Gastrocnemius medialis (tissue), 4 donors: ENCODE measurements around the gene AFAP1L2.

ENCODE experiments used
- POLR2A ChIP-seq, 2 donors: fragments of 450-650 bp; IDR thresholded peaks; one replicate each; pipeline ENCODE4 v1.6.1; 2017; ENCODE audit warnings: antibody characterized with exemption in 2 of 2, mild to moderate bottlenecking in 2 of 2, moderate library complexity in 2 of 2
- TF ChIP-seq, protein P1 (sequence below), 5 experiments: fragments of 450-650 bp in 3 of 5; fragments of 200-600 bp in 2 of 5; sonication (generic) in 2 of 5; IDR thresholded peaks in 4 of 5; conservative IDR thresholded peaks in 1 of 5; 1 replicate in 4 of 5; 2 replicates in 1 of 5; pipeline ENCODE4 v1.5.1; 2016 to 2019; ENCODE audit warnings: antibody characterized with exemption in 5 of 5, mild to moderate bottlenecking in 3 of 5, moderate library complexity in 3 of 5

DNA sequence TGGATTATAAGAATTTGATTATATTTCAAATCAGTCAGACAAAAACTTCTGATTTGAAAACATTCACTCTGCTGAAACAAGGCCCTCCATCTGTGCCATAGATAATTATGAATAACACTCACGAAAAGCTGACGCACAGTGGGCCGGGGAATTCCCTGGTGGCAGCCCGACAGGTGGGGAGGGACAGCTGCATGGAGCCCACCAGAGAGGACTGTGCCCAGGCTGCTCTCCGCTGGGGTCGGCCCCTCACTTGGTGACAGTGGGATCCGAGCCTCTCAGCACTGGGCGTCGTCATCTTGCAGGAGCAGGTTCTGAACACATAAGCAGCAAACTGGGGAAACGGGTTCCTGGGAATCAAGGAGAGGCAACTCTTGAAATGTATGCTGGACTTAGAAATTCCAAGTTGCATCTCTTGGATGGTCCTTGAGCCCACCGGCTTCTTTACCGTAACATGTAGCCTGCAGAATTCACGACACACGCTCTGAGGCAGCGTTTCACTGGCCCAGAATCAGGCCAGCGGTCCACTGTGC, 41.4 kb downstream of the AFAP1L2 start:
- no peak for TF ChIP-seq POLR2A (IDR thresholded peaks at IDR 0.05)
- TF ChIP-seq, protein P1, sequence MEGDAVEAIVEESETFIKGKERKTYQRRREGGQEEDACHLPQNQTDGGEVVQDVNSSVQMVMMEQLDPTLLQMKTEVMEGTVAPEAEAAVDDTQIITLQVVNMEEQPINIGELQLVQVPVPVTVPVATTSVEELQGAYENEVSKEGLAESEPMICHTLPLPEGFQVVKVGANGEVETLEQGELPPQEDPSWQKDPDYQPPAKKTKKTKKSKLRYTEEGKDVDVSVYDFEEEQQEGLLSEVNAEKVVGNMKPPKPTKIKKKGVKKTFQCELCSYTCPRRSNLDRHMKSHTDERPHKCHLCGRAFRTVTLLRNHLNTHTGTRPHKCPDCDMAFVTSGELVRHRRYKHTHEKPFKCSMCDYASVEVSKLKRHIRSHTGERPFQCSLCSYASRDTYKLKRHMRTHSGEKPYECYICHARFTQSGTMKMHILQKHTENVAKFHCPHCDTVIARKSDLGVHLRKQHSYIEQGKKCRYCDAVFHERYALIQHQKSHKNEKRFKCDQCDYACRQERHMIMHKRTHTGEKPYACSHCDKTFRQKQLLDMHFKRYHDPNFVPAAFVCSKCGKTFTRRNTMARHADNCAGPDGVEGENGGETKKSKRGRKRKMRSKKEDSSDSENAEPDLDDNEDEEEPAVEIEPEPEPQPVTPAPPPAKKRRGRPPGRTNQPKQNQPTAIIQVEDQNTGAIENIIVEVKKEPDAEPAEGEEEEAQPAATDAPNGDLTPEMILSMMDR (IDR thresholded peaks at IDR 0.05 in 4 of 5, conservative IDR thresholded peaks at IDR 0.05 in 1 of 5) = no peak
